Liver (tissue), 9 donors: ENCODE results near the gene RNF144B. TPM values are rescaled to one million over a fixed set of nuclear protein-coding genes. Genes with fewer than 3 reads are reported as not detected.

Experiments
- DNase-seq: peaks from one replicate; pipeline ENCODE4 v3.0.0-alpha.2; 2017; ENCODE audit warnings: low spot score
- H3K27ac ChIP-seq, 2 donors: one replicate each; pipeline ENCODE4 v1.7.0; 2013; ENCODE audit warnings: inconsistent platforms in 2 of 2, low read length in 2 of 2, control low read depth in 1 of 2, low read depth in 1 of 2, mild to moderate bottlenecking in 1 of 2
- H3K27me3 ChIP-seq, 4 donors: one replicate each; pipeline versions ENCODE4 v1.6.1 to v1.7.0; 2013; ENCODE audit warnings: low read length in 3 of 4, inconsistent platforms in 1 of 4, mild to moderate bottlenecking in 1 of 4, moderate library complexity in 1 of 4; ENCODE audit not compliant: control insufficient read depth in 4 of 4, insufficient read depth in 4 of 4
- H3K36me3 ChIP-seq, 4 donors: one replicate each; pipeline versions ENCODE4 v1.6.1 to v1.7.0; 2013; ENCODE audit warnings: low read length in 3 of 4, mild to moderate bottlenecking in 3 of 4, low read depth in 1 of 4, moderate library complexity in 1 of 4; ENCODE audit not compliant: control insufficient read depth in 4 of 4, insufficient read depth in 3 of 4
- H3K4me1 ChIP-seq, 4 donors: one replicate each; pipeline versions ENCODE4 v1.6.1 to v1.7.0; 2013; ENCODE audit warnings: low read length in 3 of 4, mild to moderate bottlenecking in 3 of 4, moderate library complexity in 1 of 4; ENCODE audit not compliant: control insufficient read depth in 4 of 4, insufficient read depth in 4 of 4
- H3K4me3 ChIP-seq, 3 donors: one replicate each; pipeline versions ENCODE4 v1.6.1 to v1.7.0; 2013; ENCODE audit warnings: low read length in 3 of 3, control low read depth in 1 of 3, low read depth in 1 of 3, mild to moderate bottlenecking in 1 of 3
- H3K9ac ChIP-seq, 2 donors: one replicate each; pipeline ENCODE4 v1.7.0; 2013; ENCODE audit warnings: low read length in 2 of 2, mild to moderate bottlenecking in 2 of 2, moderate library complexity in 2 of 2, control low read depth in 1 of 2, low read depth in 1 of 2
- H3K9me3 ChIP-seq, 4 donors: one replicate each; pipeline versions ENCODE4 v1.6.1 to v1.7.0; 2013; ENCODE audit warnings: low read length in 3 of 4; ENCODE audit not compliant: control insufficient read depth in 4 of 4
- ATF3 ChIP-seq: IDR thresholded peaks from 2 replicates; pipeline ENCODE4 v1.6.1; 2016; ENCODE audit warnings: antibody characterized with exemption
- CTCF ChIP-seq: fragments of 150-350 bp; IDR thresholded peaks from 2 replicates; pipeline ENCODE4 v1.5.1; 2017; ENCODE audit warnings: improper control_type of control experiment, low read depth, low read length; ENCODE audit not compliant: missing input control
- FOXA1 ChIP-seq: IDR thresholded peaks from 2 replicates; pipeline ENCODE4 v1.6.1; 2016; ENCODE audit warnings: antibody characterized with exemption
- FOXA2 ChIP-seq: IDR thresholded peaks from 2 replicates; pipeline ENCODE4 v1.6.1; 2016; ENCODE audit warnings: antibody characterized with exemption
- GABPA ChIP-seq, 2 donors: IDR thresholded peaks in 1 of 2; conservative IDR thresholded peaks in 1 of 2; 2 replicates each; pipeline ENCODE4 v1.6.1; 2016; ENCODE audit warnings: antibody characterized with exemption in 2 of 2, mild to moderate bottlenecking in 1 of 2, moderate library complexity in 1 of 2
- HNF4A ChIP-seq, 2 donors: conservative IDR thresholded peaks; 2 replicates each; pipeline ENCODE4 v1.6.1; 2016; ENCODE audit warnings: antibody characterized with exemption in 2 of 2, mild to moderate bottlenecking in 2 of 2
- HNF4G ChIP-seq: IDR thresholded peaks from 2 replicates; pipeline ENCODE4 v1.6.1; 2016; ENCODE audit warnings: antibody characterized with exemption
- JUND ChIP-seq, 2 donors: IDR thresholded peaks; 2 replicates each; pipeline ENCODE4 v1.6.1; 2016; ENCODE audit warnings: antibody characterized with exemption in 2 of 2
- MAX ChIP-seq: IDR thresholded peaks from 2 replicates; pipeline ENCODE4 v1.6.1; 2016; ENCODE audit warnings: antibody characterized with exemption
- RAD21 ChIP-seq, 2 donors: IDR thresholded peaks; 2 replicates each; pipeline ENCODE4 v1.6.1; 2016; ENCODE audit warnings: antibody characterized with exemption in 2 of 2, mild to moderate bottlenecking in 2 of 2
- REST ChIP-seq: IDR thresholded peaks from 2 replicates; pipeline ENCODE4 v1.6.1; 2016; ENCODE audit warnings: antibody characterized with exemption, mild to moderate bottlenecking
- RXRA ChIP-seq, 2 donors: IDR thresholded peaks; 2 replicates each; pipeline ENCODE4 v1.6.1; 2017 to 2018; ENCODE audit warnings: antibody characterized with exemption in 2 of 2, mild to moderate bottlenecking in 1 of 2
- SP1 ChIP-seq: IDR thresholded peaks from 2 replicates; pipeline ENCODE4 v1.6.1; 2018; ENCODE audit warnings: antibody characterized with exemption, mild to moderate bottlenecking
- TAF1 ChIP-seq: conservative IDR thresholded peaks from 2 replicates; pipeline ENCODE4 v1.6.1; 2016; ENCODE audit warnings: antibody characterized with exemption, mild to moderate bottlenecking
- YY1 ChIP-seq: IDR thresholded peaks from 2 replicates; pipeline ENCODE4 v1.6.1; 2016; ENCODE audit warnings: antibody characterized with exemption, mild to moderate bottlenecking
- WGBS: extraction: QIAGEN DNeasy Blood & Tissue Kit; methylation state at CpG from one replicate; pipeline ENCODE4 v1.1.7; 2013; 5-methylcytosine and 5-hydroxymethylcytosine counted together
- polyA plus RNA-seq, 2 donors: library from polyadenylated mRNA; stranded (reverse) in 1 of 2; unstranded in 1 of 2; fragments of 200-250 nt in 1 of 2; fragments of >200 nt in 1 of 2; fragmentation: Nextera tagmentation in 1 of 2; extraction: Ambion mirVana in 1 of 2; gene quantifications; one replicate each; pipeline versions ENCODE4 v1.2.1 to v1.2.3, GENCODE V29; 2013 to 2015
- total RNA-seq, 2 donors: library from RNA; depleted of rRNA; stranded (reverse); fragments of >200 nt; gene quantifications; one replicate each; pipeline ENCODE4 v1.2.3, GENCODE V29; 2014
- donor health status: healthy.
- donor health status: healthy.
- donor health status: healthy.
- donor health status: healthy.
- donor health status: healthy.

RNF144B gene
- total and polyA plus RNA-seq, 4 donors = 3.0 to 15.1 (median 7.6) TPM

- H3K9me3 ChIP-seq = no peaks in the 10 kb centered on the region
- WGBS = 87% methylated on average over 2 of the region's 2 CpGs
- TF ChIP-seq CTCF = no peak
- TF ChIP-seq RAD21 (IDR thresholded peaks at IDR 0.05) = no peak
- TF ChIP-seq SP1 = no peak
- no peak for TF ChIP-seq HNF4G
- TF ChIP-seq HNF4A (conservative IDR thresholded peaks at IDR 0.05) = no peak
- TF ChIP-seq TAF1 = no peak
- no peak for TF ChIP-seq JUND (IDR thresholded peaks at IDR 0.05)
- no peak for TF ChIP-seq ATF3
- TF ChIP-seq FOXA2 = no peak
- TF ChIP-seq REST = no peak
- no peak for TF ChIP-seq GABPA (IDR thresholded peaks at IDR 0.05 in 1 of 2, conservative IDR thresholded peaks at IDR 0.05 in 1 of 2)
- peaks cover 0 to 19% (median 14%) of the 10 kb centered on the region in 4 donors for H3K4me1 ChIP-seq
- no peak overlapping the region for H3K9ac ChIP-seq
- no peak for DNase-seq
- H3K27ac ChIP-seq = peak overlapping the region; percentile 52 to 57
- no peaks in the 10 kb centered on the region for H3K27me3 ChIP-seq
- H3K36me3 ChIP-seq = peaks cover 0 to 3% (median 1%) of the 10 kb centered on the region in 4 donors
- no peak overlapping the region for H3K4me3 ChIP-seq
These were observed 44.4 kb downstream of the RNF144B start for GRCh38 chr6:18431581-18431980.

- Histone ChIP-seq H3K9ac (no peak overlapping the region), H3K27me3 (no peaks in the 10 kb centered on the region), H3K4me3 (no peak overlapping the region), H3K36me3 (peaks cover 0 to 5% (median 2%) of the 10 kb centered on the region in 4 donors), H3K9me3 (no peaks in the 10 kb centered on the region), H3K27ac (peak overlapping the region; percentile 57 to 76), H3K4me1 (peaks cover 0 to 19% (median 14%) of the 10 kb centered on the region in 4 donors)
- 75% methylated on average over 3 of the region's 3 CpGs for WGBS
- TF ChIP-seq HNF4A (conservative IDR thresholded peaks at IDR 0.05) = peak; percentile 42 to 54
- peak; percentile 76 for TF ChIP-seq ATF3
- peak; percentile 14 for TF ChIP-seq MAX
- TF ChIP-seq FOXA1 = no peak
- TF ChIP-seq RAD21 (IDR thresholded peaks at IDR 0.05) = peak in 1 of 2 donors; percentile 21
- no peak for TF ChIP-seq SP1
- peak in 1 of 2 donors; percentile 59 for TF ChIP-seq RXRA (IDR thresholded peaks at IDR 0.05)
- TF ChIP-seq JUND (IDR thresholded peaks at IDR 0.05) = peak in 1 of 2 donors; percentile 59
- peak; percentile 56 for TF ChIP-seq YY1
- no peak for DNase-seq
These were observed 45.0 kb downstream of the RNF144B start for GRCh38 chr6:18432180-18432579.
